K562 (cell line): ENCODE data around the gene EPB41L4B. TPM values are rescaled to one million over a fixed set of nuclear protein-coding genes. Genes with fewer than 3 reads are reported as not detected.

Source experiments
- ARID1B ChIP-seq: fragments of 450-650 bp; IDR thresholded peaks from 2 replicates; pipeline ENCODE4 v1.6.1; 2016; ENCODE audit warnings: antibody characterized with exemption, mild to moderate bottlenecking, inconsistent platforms
- ARID2 ChIP-seq: fragments of 450-650 bp; IDR thresholded peaks from 2 replicates; pipeline ENCODE4 v1.6.1; 2017; ENCODE audit warnings: antibody characterized with exemption, mild to moderate bottlenecking
- ATF7 ChIP-seq: fragments of 450-650 bp; IDR thresholded peaks from 2 replicates; pipeline ENCODE4 v1.7.1; 2014; ENCODE audit warnings: mild to moderate bottlenecking, moderate library complexity
- FOSL1 ChIP-seq: fragments of 200-800 bp; sonication (Bioruptor generic); conservative IDR thresholded peaks from 2 replicates; pipeline ENCODE4 v1.6.1; 2016; ENCODE audit warnings: missing genetic modification characterization, missing compliant biosample characterization
- GTF2A2 ChIP-seq: IDR thresholded peaks from 2 replicates; pipeline ENCODE4 v1.6.1; 2016; ENCODE audit warnings: mild to moderate bottlenecking, missing genetic modification characterization, missing compliant biosample characterization
- HNRNPH1 ChIP-seq: fragments of 200-400 bp; formaldehyde crosslinking; optimal IDR thresholded peaks from 2 replicates; pipeline ENCODE3; 2017; ENCODE audit warnings: low read depth, mild to moderate bottlenecking, low read length, moderate library complexity
- NR2F6 ChIP-seq: fragments of 450-650 bp; formaldehyde crosslinking; IDR thresholded peaks from 2 replicates; pipeline ENCODE4 v1.4.0; 2020; ENCODE audit warnings: mild to moderate bottlenecking
- NR4A1 ChIP-seq, 2 experiments: fragments of 250-450 bp in 1 of 2; fragments of 450-650 bp in 1 of 2; sonication (Bioruptor Pico) in 1 of 2; IDR thresholded peaks; 2 replicates each; pipeline versions ENCODE4 v1.4.0 to v1.6.1; 2016 to 2020; ENCODE audit warnings: mild to moderate bottlenecking in 2 of 2, missing compliant biosample characterization in 1 of 2, missing genetic modification characterization in 1 of 2, moderate library complexity in 1 of 2
- PML ChIP-seq: IDR thresholded peaks from 2 replicates; pipeline ENCODE4 v1.6.1; 2012; ENCODE audit warnings: low read length, inconsistent platforms
- POLR2AphosphoS2 ChIP-seq: IDR thresholded peaks from 2 replicates; pipeline ENCODE4 v1.6.1; 2012; ENCODE audit warnings: low read length, improper control_type of control experiment
- SMAD1 ChIP-seq: fragments of 150-350 bp; IDR thresholded peaks from 2 replicates; pipeline ENCODE4 v1.6.1; 2014; ENCODE audit warnings: low read length, low read depth; ENCODE audit not compliant: partially characterized antibody
- SMAD3 ChIP-seq: fragments of 450-650 bp; formaldehyde crosslinking; conservative IDR thresholded peaks from 2 replicates; pipeline ENCODE4 v1.4.0; 2020; ENCODE audit warnings: mild to moderate bottlenecking
- TOE1 ChIP-seq, 2 experiments: fragments of 450-650 bp in 1 of 2; sonication (generic) in 1 of 2; formaldehyde crosslinking in 1 of 2; IDR thresholded peaks; 2 replicates each; pipeline versions ENCODE4 v1.7.1 to v1.8.0; 2016 to 2022; ENCODE audit warnings: borderline replicate concordance in 2 of 2, mild to moderate bottlenecking in 2 of 2, antibody characterized with exemption in 1 of 2, inconsistent platforms in 1 of 2, low read depth in 1 of 2, missing genetic modification reagents in 1 of 2, moderate library complexity in 1 of 2
- TRIM28 ChIP-seq: fragments of 450-650 bp; IDR thresholded peaks from 2 replicates; pipeline ENCODE4 v1.6.1; 2017
- ZNF175 ChIP-seq: fragments of 200-800 bp; sonication (Bioruptor generic); IDR thresholded peaks from 2 replicates; pipeline ENCODE4 v1.6.1; 2016; ENCODE audit warnings: low read depth, mild to moderate bottlenecking, missing genetic modification characterization, missing compliant biosample characterization
- ZNF699 ChIP-seq: fragments of 250-450 bp; sonication (Bioruptor Pico); IDR thresholded peaks from 2 replicates; pipeline ENCODE4 v1.8.0; 2021; ENCODE audit warnings: mild to moderate bottlenecking, moderate library complexity; ENCODE audit not compliant: insufficient replicate concordance
- ZNF79 ChIP-seq: fragments of 250-450 bp; sonication (Bioruptor Pico); IDR thresholded peaks from 2 replicates; pipeline ENCODE4 v1.4.0; 2020; ENCODE audit warnings: low read depth, mild to moderate bottlenecking, moderate library complexity
- polyA plus RNA-seq, 8 experiments: library from polyadenylated mRNA; depleted of rRNA in 4 of 8; stranded (reverse) in 5 of 8; unstranded in 3 of 8; fragments of >200 nt; fragmentation: Nextera tagmentation in 2 of 8; fragmentation: Illumina TruSeq in 1 of 8; extraction: Ambion mirVana in 2 of 8; extraction: Trizol in 1 of 8; gene quantifications; 2 replicates each; pipeline versions ENCODE4 v1.2.1 to v1.2.3, GENCODE V29; 2011 to 2014; ENCODE audit warnings: inconsistent platforms in 1 of 8, missing spikeins in 1 of 8
- total RNA-seq, 7 experiments: library from RNA; depleted of rRNA in 6 of 7; stranded (reverse); fragments of >200 nt in 6 of 7; fragmentation: Illumina TruSeq in 2 of 7; extraction: Trizol in 2 of 7; gene quantifications; 2 replicates each; pipeline versions ENCODE4 v1.2.1 to v1.2.3, GENCODE V29; 2011 to 2021; ENCODE audit warnings: low replicate concordance in 1 of 7
- TF ChIP-seq, protein P1 (sequence below): sonication (generic); formaldehyde crosslinking; IDR thresholded peaks from 2 replicates; pipeline ENCODE4 v1.8.0; 2022; ENCODE audit warnings: missing genetic modification reagents, mild to moderate bottlenecking, borderline replicate concordance
- TF ChIP-seq, protein P2 (sequence below): fragments of 250-450 bp; sonication (Bioruptor Pico); IDR thresholded peaks from 2 replicates; pipeline ENCODE4 v1.4.0; 2020; ENCODE audit warnings: mild to moderate bottlenecking, moderate library complexity
- TF ChIP-seq, protein P3 (sequence below): fragments of 450-650 bp; IDR thresholded peaks from 2 replicates; pipeline ENCODE4 v1.6.1; 2016; ENCODE audit warnings: mild to moderate bottlenecking

The EPB41L4B gene
- total and polyA plus RNA-seq, 9 of the 15 experiments (the other 6 are each of a cell fraction or from before 2014, with no cell fraction given) = 0.09 to 0.38 (median 0.21) TPM

- TF ChIP-seq, protein P1, sequence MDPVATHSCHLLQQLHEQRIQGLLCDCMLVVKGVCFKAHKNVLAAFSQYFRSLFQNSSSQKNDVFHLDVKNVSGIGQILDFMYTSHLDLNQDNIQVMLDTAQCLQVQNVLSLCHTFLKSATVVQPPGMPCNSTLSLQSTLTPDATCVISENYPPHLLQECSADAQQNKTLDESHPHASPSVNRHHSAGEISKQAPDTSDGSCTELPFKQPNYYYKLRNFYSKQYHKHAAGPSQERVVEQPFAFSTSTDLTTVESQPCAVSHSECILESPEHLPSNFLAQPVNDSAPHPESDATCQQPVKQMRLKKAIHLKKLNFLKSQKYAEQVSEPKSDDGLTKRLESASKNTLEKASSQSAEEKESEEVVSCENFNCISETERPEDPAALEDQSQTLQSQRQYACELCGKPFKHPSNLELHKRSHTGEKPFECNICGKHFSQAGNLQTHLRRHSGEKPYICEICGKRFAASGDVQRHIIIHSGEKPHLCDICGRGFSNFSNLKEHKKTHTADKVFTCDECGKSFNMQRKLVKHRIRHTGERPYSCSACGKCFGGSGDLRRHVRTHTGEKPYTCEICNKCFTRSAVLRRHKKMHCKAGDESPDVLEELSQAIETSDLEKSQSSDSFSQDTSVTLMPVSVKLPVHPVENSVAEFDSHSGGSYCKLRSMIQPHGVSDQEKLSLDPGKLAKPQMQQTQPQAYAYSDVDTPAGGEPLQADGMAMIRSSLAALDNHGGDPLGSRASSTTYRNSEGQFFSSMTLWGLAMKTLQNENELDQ = no peak
- TF ChIP-seq FOSL1 (tag) (no peak), GTF2A2 (no peak), HNRNPH1 (no peak), ZNF79 (no peak), POLR2AphosphoS2 (no peak), ARID2 (no peak), SMAD1 (no peak), ATF7 (no peak), ARID1B (peak; percentile 51; the same call in 1 of the 2 replicates), NR2F6 (CRISPR knock-in tag) (no peak), ZNF699 (CRISPR knock-in tag) (no peak), SMAD3 (CRISPR knock-in tag) (no peak), ZNF175 (CRISPR knock-in tag) (0 out of 2 replicates have a peak, but pooled peaks have one; percentile 21), TOE1 (IDR thresholded peaks at IDR 0.05; ENCODE audit: borderline replicate concordance) (no peak), TOE1 (CRISPR knock-in tag; IDR thresholded peaks at IDR 0.05; ENCODE audit: borderline replicate concordance, low read depth) (no peak), TRIM28 (no peak), PML (no peak), NR4A1 (CRISPR knock-in tag; IDR thresholded peaks at IDR 0.05) (no peak), NR4A1 (tag; IDR thresholded peaks at IDR 0.05) (no peak)
- TF ChIP-seq, protein P2, sequence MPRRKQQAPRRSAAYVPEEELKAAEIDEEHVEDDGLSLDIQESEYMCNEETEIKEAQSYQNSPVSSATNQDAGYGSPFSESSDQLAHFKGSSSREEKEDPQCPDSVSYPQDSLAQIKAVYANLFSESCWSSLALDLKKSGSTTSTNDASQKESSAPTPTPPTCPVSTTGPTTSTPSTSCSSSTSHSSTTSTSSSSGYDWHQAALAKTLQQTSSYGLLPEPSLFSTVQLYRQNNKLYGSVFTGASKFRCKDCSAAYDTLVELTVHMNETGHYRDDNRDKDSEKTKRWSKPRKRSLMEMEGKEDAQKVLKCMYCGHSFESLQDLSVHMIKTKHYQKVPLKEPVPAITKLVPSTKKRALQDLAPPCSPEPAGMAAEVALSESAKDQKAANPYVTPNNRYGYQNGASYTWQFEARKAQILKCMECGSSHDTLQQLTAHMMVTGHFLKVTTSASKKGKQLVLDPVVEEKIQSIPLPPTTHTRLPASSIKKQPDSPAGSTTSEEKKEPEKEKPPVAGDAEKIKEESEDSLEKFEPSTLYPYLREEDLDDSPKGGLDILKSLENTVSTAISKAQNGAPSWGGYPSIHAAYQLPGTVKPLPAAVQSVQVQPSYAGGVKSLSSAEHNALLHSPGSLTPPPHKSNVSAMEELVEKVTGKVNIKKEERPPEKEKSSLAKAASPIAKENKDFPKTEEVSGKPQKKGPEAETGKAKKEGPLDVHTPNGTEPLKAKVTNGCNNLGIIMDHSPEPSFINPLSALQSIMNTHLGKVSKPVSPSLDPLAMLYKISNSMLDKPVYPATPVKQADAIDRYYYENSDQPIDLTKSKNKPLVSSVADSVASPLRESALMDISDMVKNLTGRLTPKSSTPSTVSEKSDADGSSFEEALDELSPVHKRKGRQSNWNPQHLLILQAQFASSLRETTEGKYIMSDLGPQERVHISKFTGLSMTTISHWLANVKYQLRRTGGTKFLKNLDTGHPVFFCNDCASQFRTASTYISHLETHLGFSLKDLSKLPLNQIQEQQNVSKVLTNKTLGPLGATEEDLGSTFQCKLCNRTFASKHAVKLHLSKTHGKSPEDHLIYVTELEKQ = no peak
- TF ChIP-seq, protein P3, sequence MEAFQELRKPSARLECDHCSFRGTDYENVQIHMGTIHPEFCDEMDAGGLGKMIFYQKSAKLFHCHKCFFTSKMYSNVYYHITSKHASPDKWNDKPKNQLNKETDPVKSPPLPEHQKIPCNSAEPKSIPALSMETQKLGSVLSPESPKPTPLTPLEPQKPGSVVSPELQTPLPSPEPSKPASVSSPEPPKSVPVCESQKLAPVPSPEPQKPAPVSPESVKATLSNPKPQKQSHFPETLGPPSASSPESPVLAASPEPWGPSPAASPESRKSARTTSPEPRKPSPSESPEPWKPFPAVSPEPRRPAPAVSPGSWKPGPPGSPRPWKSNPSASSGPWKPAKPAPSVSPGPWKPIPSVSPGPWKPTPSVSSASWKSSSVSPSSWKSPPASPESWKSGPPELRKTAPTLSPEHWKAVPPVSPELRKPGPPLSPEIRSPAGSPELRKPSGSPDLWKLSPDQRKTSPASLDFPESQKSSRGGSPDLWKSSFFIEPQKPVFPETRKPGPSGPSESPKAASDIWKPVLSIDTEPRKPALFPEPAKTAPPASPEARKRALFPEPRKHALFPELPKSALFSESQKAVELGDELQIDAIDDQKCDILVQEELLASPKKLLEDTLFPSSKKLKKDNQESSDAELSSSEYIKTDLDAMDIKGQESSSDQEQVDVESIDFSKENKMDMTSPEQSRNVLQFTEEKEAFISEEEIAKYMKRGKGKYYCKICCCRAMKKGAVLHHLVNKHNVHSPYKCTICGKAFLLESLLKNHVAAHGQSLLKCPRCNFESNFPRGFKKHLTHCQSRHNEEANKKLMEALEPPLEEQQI = no peak; the same call in 1 of the 2 replicates
These were observed 176.8 kb downstream of the EPB41L4B start (continued) for GRCh38 chr9:109143881-109144562.
